Activated naive CD8-positive, alpha-beta T cell treated with anti-CD3 and anti-CD28 coated beads, Interleukin-2, amount 50 U/mL, for 24 hours (primary cell): ENCODE results near the gene PCDHGA3.
"Not testable (repeated sequence)": the region's sequence is repeated elsewhere in the genome, so short reads cannot be mapped to it uniquely, and the experiment has no call there.

Source experiments
- ATAC-seq: fragments of 150-1000 bp; cut with Tn5 transposase; one replicate; pipeline ENCODE4 v1.10.0; 2021
- DNase-seq: peaks from one replicate; pipeline ENCODE4 v3.0.0; 2021
- H3K27ac Mint-ChIP-seq: one replicate; pipeline ENCODE4 v1.8.0; 2021; ENCODE audit warnings: mild to moderate bottlenecking, mixed read lengths
- H3K27me3 Mint-ChIP-seq: one replicate; pipeline ENCODE4 v1.8.0; 2021; ENCODE audit warnings: mixed read lengths
- H3K36me3 Mint-ChIP-seq: one replicate; pipeline ENCODE4 v1.8.0; 2021; ENCODE audit warnings: low read depth, mixed read lengths
- H3K4me1 Mint-ChIP-seq: one replicate; pipeline ENCODE4 v1.8.0; 2021; ENCODE audit warnings: mixed read lengths
- H3K4me3 Mint-ChIP-seq: one replicate; pipeline ENCODE4 v1.8.0; 2021; ENCODE audit warnings: mild to moderate bottlenecking, moderate library complexity, mixed read lengths
- H3K9me3 Mint-ChIP-seq: one replicate; pipeline ENCODE4 v1.8.0; 2021; ENCODE audit warnings: mixed read lengths

PCDHGA3 gene

GRCh38 chr5:141384471-141385267 lies 41.0 kb downstream of the PCDHGA3 start:
- ATAC-seq = no peak
- DNase-seq = no peak
- Mint-ChIP-seq H3K27ac (no peak overlapping the region), H3K9me3 (peaks cover 52% of the 10 kb centered on the region), H3K36me3 (peaks cover 24% of the 10 kb centered on the region), H3K4me3 (no peak overlapping the region), H3K4me1 (no peaks in the 10 kb centered on the region), H3K27me3 (peaks cover 73% of the 10 kb centered on the region)

- H3K4me1 Mint-ChIP-seq, H3K27ac Mint-ChIP-seq, ATAC-seq, DNase-seq, H3K4me3 Mint-ChIP-seq: not testable (repeated sequence)
- Mint-ChIP-seq H3K9me3 (peaks cover 54% of the 10 kb centered on the region), H3K27me3 (peaks cover 71% of the 10 kb centered on the region), H3K36me3 (peaks cover 23% of the 10 kb centered on the region)
These were observed 44.1 kb downstream of the PCDHGA3 start, which contains the start of gene PCDHGB4 for GRCh38 chr5:141387557-141388311. TSS of gene PCDHGB4 (plus strand) at chr5:141387698. CDS start at chr5:141387885, 187 bp downstream.

- H3K27ac Mint-ChIP-seq = no peak overlapping the region
- H3K27me3 Mint-ChIP-seq = peaks cover 71% of the 10 kb centered on the region
- ATAC-seq = no peak
- no peak overlapping the region for H3K4me3 Mint-ChIP-seq
- peaks cover 24% of the 10 kb centered on the region for H3K36me3 Mint-ChIP-seq
- DNase-seq = no peak
- H3K9me3 Mint-ChIP-seq = peaks cover 53% of the 10 kb centered on the region
- H3K4me1 Mint-ChIP-seq = no peaks in the 10 kb centered on the region
These were observed 45.0 kb downstream of the PCDHGA3 start for GRCh38 chr5:141388661-141389060.

GRCh38 chr5:141389153-141390042 lies 45.8 kb downstream of the PCDHGA3 start:
- Mint-ChIP-seq H3K4me3 (no peak overlapping the region), H3K36me3 (peaks cover 23% of the 10 kb centered on the region), H3K27ac (no peak overlapping the region), H3K4me1 (no peaks in the 10 kb centered on the region), H3K27me3 (peaks cover 72% of the 10 kb centered on the region), H3K9me3 (peaks cover 52% of the 10 kb centered on the region)
- ATAC-seq (no peak), DNase-seq (no peak)

- H3K27me3 Mint-ChIP-seq = peaks cover 69% of the 10 kb centered on the region
- H3K4me1 Mint-ChIP-seq = no peaks in the 10 kb centered on the region
- ATAC-seq (no peak), DNase-seq (no peak)
- H3K9me3 Mint-ChIP-seq = peaks cover 41% of the 10 kb centered on the region
- no peak within 1 kb of the TSS for H3K27ac Mint-ChIP-seq
- H3K4me3 Mint-ChIP-seq = no peak within 1 kb of the TSS
- peaks cover 22% of the 10 kb centered on the region for H3K36me3 Mint-ChIP-seq
These were observed 49.0 kb downstream of the PCDHGA3 start, which contains the start of gene PCDHGA8 for GRCh38 chr5:141392429-141393198. TSS of gene PCDHGA8 (plus strand) at chr5:141392633. CDS start at chr5:141392814, 181 bp downstream.

GRCh38 chr5:141393267-141393666 lies 49.6 kb downstream of the PCDHGA3 start:
- H3K4me1 Mint-ChIP-seq = no peaks in the 10 kb centered on the region

GRCh38 chr5:141394401-141395187 lies 51.0 kb downstream of the PCDHGA3 start:
- not testable (repeated sequence) for DNase-seq, ATAC-seq, H3K4me3 Mint-ChIP-seq, H3K27ac Mint-ChIP-seq, H3K4me1 Mint-ChIP-seq
- peaks cover 69% of the 10 kb centered on the region for H3K27me3 Mint-ChIP-seq
- peaks cover 18% of the 10 kb centered on the region for H3K36me3 Mint-ChIP-seq
- H3K9me3 Mint-ChIP-seq = peaks cover 41% of the 10 kb centered on the region

More at GRCh38 chr5:141393267-141393666, 49.6 kb downstream of the PCDHGA3 start:
- DNase-seq (no peak), ATAC-seq (no peak)
- H3K36me3 Mint-ChIP-seq = peaks cover 20% of the 10 kb centered on the region
- H3K27me3 Mint-ChIP-seq = peaks cover 69% of the 10 kb centered on the region
- H3K27ac Mint-ChIP-seq = no peak overlapping the region
- peaks cover 41% of the 10 kb centered on the region for H3K9me3 Mint-ChIP-seq
- no peak overlapping the region for H3K4me3 Mint-ChIP-seq
